NCI-H187 (cell line): Measurements from ENCODE around the gene VTN.

Source experiments
- DNase-seq, 2 experiments: peaks; one replicate each; lab custom pipeline; 2025; lab: John Stamatoyannopoulos, UW

Gene VTN, protein sequence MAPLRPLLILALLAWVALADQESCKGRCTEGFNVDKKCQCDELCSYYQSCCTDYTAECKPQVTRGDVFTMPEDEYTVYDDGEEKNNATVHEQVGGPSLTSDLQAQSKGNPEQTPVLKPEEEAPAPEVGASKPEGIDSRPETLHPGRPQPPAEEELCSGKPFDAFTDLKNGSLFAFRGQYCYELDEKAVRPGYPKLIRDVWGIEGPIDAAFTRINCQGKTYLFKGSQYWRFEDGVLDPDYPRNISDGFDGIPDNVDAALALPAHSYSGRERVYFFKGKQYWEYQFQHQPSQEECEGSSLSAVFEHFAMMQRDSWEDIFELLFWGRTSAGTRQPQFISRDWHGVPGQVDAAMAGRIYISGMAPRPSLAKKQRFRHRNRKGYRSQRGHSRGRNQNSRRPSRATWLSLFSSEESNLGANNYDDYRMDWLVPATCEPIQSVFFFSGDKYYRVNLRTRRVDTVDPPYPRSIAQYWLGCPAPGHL

GRCh38 chr17:28370035-28370743 lies at the start of gene VTN:
Gene VTN, minus strand, starts transcription at chr17:28370307. Its CDS starts 104 bp downstream, at chr17:28370203.
- DNase-seq, result no peak

DNA sequence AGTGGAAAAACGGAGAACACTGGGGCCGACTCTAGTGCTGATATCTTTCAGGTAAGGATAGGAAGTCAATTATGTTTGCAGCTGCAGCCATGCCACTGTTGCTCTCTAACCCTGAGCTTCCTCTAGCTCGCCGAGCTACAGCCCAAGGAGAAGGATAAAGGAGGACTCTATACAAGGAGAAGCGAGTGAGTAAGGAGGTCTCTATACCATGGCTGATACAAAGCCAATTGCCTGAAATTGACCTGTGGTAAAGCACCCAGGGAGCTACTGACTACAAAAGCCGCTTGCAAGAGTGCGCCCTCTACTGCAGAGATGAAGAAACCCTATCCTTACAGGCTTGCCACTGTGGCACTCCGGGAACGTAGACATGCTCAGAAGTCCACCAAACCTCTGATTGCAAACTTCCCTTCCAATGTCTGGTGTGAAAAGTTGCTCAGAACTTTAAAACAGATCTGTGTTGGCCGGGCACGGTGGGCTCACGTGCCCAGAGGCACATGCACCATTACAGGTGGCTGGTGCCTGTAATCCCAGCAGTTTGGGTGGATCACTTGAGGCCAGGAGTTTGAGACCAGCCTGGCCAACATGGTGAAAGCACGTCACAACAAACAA lies 46.7 kb upstream of the VTN start:
- DNase-seq, result peak in 1 of 2 experiments; percentile 42

DNA sequence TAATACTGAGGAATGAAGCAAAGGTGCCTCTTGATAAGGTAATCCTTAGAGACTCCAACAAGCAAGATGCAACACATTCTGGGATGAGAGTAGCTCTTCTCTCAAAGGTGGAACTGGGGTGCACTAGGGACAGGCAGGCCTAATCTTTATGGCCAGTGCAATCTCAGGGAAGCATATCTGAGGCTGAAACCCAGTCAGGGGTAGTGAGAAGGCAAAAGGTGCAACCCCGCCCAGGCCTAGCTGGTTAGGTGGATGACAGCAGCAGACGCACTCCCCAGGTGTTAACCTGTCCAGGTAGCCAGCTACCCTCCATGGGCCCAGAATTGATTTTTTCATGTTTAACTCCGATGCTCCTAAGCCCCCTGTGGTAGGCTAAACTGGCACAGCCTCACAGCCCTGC lies 45.8 kb upstream of the VTN start:
- no peak for DNase-seq

GRCh38 chr17:28413804-28414203 lies 43.7 kb upstream of the VTN start:
- no peak for DNase-seq

DNA sequence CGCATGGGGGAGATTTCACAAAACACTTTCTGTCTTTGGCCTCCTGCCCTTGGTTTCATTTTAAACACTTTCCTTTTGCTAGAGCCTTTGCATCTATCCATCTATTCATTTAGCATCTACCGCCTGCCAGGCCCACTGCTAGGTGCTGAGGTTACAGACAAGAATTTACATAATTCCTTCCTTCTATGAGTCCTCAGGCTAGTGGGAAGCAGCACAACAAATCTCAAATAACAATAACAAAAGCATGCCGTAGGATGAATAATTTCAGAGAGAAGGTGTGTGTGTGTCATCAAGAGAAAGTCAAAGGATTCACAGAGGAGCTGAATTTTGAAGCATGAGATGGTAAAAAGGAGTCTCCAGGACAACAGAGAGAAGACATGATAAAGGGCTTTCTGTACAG lies 42.0 kb upstream of the VTN start:
- DNase-seq, result no peak

DNA sequence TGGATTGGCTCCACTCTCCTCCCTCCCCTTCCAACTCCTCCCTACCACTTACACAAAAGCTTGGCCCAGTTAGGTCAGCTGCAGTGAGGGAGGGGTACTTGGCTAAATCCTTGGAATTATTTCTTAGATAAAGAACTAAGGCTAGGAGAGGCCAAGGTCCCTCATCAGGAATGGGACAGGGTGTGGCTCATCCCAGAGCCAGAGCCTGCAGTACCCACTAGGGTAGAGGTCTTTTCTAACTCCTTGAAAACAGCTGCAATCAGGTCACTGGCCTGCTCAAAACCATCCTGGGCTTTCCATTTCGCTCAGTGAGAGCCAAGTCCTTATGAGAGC lies 37.8 kb upstream of the VTN start:
- no peak for DNase-seq

DNA sequence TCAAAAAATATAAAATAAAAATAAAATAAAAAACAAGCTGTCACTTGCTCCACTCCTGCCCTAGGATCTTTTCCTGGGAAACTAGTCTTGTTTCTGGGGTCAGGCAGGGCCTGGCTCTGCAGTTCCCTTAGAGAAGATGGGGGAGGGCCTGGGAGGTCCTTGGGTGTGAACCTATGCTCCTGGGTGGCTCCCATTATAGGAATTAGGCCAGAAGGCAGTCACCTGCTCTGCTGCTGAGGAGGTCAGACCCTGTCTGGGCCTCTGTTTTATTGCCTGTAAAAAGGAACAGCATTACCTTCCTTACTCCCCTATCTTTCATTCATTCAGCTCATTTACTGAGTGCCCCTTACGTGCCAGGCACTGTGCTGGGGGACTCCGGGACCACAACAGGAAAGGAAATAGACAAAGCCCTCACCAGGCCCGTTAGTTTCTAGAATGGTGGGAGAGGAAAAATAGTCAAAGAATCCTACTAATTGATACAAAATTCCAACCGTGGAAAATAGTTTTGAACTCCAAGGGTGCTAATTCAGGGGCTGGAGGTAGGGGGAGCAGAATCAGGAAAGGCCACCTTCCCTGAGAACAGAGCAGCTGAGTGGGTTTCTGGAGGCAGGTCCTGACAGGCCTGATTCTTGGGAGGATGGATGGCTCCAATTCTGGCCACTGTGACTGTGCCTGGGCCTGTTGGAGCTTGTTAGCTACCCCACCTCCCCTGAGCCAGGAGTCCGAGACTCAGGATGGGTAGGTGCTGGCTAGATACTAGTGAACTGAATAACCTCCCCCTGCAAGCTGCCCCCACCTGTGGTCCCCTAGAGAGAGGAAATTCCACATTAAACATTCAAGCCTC lies 37.2 kb upstream of the VTN start:
- peak in 1 of 2 experiments; percentile 29 for DNase-seq

DNA sequence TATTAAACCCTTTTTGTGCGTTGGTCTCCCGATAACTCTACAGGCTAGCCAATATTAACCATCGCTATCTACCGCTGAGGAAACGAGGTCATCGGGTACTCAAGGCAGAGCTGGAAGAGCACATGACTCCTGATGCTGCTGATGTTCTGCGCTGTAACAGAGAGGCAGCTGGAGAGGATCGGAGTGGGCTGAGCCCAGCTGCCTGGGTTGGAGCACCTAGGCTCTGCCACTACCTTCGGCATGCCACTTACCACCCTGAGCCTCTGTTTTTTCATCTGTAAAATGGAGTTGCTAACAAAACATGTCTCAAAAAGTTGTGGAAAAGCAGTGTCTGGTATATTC lies 36.3 kb upstream of the VTN start:
- peak in 1 of 2 experiments; percentile 21 for DNase-seq

GRCh38 chr17:28405632-28406472 lies 35.7 kb upstream of the VTN start, which contains the start of gene SLC46A1:
Gene SLC46A1, minus strand, starts transcription at chr17:28406212. Its CDS starts 98 bp downstream, at chr17:28406114.
- DNase-seq, result peak; percentile 36 to 52

- DNase-seq, result no peak
These were observed 34.9 kb upstream of the VTN start for GRCh38 chr17:28404812-28405570.

DNA sequence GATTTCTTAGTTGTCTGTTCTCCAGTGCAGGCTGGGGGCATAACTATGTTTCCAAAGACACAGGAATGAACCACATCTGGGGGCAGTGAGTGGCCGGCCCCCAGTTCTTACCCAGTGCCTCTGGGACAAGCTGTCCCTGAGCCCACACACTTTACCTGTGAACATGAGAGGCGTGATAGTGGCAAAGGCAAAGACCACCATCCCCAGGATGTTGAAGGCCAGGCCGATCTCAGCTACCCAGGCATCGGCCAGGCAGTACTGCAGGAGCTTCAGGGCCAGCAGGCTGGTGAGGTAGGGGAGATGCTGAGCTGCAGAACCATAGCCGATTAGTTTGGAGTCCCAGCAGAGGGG lies 34.3 kb upstream of the VTN start:
- DNase-seq, result no peak

- DNase-seq, result no peak
These were observed 33.9 kb upstream of the VTN start for GRCh38 chr17:28404007-28404406.

DNA sequence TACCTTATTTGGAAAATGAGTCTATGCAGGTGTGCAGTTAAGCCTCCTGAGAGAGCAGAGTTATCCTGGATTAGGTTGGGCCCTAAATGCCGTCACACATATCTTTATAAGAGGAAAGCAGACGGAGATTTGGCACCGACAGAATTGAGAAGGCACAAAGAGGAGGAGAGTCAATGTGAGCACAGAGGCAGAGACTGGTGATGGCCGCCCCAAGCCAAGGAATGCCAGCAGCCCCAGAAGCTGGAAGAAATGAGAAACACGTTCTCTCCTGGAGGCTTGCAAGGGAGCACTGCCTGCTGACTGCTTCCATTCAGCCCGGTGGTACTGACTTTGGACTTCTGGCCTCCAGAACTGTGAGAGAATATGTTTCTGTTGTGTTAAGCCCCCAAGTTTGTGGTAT lies 32.7 kb upstream of the VTN start:
- DNase-seq, result no peak

DNA sequence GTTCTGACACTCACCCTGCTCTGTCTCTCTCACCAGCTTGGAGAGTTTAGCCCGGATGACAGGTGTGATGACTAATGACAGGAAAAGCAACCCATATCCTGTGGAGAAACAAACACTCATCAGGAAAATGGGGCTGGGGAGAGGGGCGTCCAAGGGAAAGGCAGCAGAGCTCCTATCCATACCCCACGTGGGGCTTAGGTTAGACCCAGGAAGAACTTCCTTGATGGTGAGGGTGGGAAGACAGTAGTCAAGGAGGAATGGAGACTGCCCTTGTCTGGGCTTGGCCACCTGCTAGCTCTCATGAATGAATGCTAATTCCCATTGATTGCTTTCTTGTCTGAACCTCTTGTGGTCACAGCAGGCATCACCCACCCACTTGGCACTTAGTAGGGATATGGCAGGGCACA lies 32.1 kb upstream of the VTN start:
- DNase-seq, result no peak

GRCh38 chr17:28399808-28400207 lies 29.7 kb upstream of the VTN start:
- no peak for DNase-seq

DNA sequence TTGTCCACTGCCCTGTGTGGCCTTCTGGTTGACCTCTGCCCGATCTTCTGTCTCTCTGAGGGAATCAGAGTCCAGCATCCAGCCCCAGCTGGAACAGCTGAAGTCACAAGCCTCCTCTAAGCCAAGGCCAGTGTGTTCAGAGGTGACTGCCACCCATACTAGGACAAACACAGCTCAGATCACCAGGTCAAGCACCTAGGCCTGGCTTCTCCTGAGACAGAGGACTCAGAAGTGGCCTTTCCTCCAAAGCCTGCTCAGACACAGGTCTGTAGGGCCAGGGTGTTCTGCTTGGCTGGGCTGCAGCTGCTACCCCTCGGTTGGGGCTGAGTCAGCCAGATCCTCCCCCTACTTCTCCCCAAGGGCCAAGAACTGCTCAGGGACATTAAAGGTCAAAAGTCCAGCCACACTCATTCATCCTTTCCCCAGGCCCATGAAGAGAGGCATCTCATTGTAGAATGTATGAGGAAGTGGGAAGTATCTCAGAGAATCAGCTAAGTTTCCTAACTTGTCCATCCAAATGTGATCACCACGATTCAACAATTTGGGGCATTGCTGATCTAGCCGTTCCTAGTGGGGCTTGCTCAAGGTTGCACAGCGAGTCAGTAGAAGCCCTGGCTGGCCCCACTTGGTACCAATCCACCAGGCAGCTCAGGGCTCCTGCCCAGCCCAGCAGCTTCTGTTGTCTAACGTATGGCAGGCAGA lies 28.3 kb upstream of the VTN start:
- DNase-seq, result no peak

DNA sequence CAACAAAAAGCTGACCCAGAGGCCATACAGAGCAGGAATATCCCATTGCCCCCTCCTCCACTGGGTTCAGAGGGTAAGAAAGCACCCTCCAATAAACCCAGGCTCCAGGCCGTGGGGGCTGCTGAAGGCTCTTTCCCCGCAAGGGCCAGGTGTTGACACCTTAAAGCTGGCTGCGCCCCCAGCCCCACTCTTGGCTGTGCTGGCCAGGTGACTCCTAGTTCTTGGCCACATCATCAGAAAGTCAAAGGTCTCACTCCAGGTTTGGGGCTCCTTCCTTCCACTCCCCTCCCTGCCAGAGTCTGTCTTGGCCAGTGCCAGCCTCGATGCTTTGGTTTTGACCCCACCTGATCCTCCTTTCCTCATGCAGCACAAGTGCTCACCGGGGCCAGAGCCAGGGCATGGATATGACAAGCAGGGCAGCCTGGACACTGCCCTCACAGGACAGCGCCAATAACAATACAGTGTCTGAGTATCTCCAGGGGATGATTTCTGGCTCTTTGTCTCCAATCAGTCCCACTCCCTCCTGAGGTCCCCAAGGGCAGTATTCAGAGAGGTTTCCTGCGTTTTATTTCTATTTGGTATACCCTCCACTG lies 27.7 kb upstream of the VTN start:
- no peak for DNase-seq

GRCh38 chr17:28397275-28397674 lies 27.2 kb upstream of the VTN start:
- no peak for DNase-seq

DNA sequence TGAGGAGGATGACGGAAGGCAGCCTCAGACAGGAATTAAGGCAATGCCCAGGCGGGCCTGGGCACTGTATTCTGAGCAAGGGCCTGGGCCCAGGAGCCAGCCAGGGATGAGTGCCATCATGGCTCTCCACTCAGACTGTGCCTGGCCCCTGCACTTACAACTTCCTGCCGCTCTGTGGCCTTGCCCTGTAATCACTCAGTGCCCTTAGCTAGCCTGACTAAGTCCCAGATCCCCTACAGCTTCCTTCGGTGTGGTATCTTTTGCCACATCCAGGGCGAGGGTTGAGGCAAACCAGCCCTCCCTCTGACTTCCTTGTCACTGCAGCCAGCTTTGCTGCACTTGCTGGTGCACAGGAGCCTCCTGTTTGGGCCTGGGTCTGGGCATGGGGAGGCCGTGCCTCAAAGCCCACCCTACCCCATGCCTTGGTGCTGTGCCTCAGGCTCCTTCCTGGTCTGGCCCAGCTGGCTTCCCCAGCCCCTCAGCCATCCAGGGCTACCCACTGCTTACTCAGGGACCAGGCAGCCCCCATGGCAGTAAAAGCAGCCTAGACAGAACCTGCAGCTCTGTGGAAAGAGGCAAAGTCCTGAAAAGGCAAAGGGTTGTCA lies 26.6 kb upstream of the VTN start:
- DNase-seq, result no peak
